Measurements from ENCODE around the gene UBE2L3.

DNA sequence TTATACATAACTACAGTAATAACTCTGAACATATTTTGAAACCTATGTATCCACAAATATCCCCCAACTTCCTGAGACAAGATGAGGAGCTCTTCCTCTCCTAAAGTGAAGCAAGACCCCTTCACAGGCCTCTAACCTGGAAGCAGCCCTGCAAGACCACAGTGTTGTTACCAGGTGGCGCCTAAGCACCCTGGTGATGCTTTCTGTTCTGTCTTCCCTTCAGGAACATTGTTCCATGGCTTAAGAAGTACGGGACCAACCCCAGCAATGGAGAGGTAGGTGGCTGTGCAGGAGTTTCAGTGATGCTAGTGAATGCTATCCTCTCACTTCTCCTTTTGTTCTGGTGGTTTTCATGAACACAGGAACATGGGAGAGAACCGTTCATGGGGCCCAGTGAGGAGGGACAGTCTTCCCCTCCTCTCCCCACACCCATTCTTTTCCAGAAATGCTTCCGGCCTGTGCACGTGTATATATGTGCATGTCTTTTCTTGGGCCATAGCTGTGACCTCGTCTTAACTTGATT, 104.7 kb downstream of the UBE2L3 start:
- TF ChIP-seq, protein P1, sequence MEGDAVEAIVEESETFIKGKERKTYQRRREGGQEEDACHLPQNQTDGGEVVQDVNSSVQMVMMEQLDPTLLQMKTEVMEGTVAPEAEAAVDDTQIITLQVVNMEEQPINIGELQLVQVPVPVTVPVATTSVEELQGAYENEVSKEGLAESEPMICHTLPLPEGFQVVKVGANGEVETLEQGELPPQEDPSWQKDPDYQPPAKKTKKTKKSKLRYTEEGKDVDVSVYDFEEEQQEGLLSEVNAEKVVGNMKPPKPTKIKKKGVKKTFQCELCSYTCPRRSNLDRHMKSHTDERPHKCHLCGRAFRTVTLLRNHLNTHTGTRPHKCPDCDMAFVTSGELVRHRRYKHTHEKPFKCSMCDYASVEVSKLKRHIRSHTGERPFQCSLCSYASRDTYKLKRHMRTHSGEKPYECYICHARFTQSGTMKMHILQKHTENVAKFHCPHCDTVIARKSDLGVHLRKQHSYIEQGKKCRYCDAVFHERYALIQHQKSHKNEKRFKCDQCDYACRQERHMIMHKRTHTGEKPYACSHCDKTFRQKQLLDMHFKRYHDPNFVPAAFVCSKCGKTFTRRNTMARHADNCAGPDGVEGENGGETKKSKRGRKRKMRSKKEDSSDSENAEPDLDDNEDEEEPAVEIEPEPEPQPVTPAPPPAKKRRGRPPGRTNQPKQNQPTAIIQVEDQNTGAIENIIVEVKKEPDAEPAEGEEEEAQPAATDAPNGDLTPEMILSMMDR (IDR thresholded peaks at IDR 0.05; ENCODE audit: borderline replicate concordance, extremely low read depth, low read length, poor library complexity, severe bottlenecking): no peak
- TF ChIP-seq EZH2 (IDR thresholded peaks at IDR 0.05; ENCODE audit: borderline replicate concordance, low read depth, low read length, severe bottlenecking): no peak
